GM18861 (cell line): ENCODE data around the gene WSB2.

ENCODE experiments used
- ATAC-seq: cut with Tn5 transposase; IDR thresholded peaks from one replicate; pipeline ENCODE4 v1.9.1; 2021; ENCODE audit not compliant: unreplicated experiment

The WSB2 gene

GRCh38 chr12:118061873-118062843 is 1.2 kb upstream of the WSB2 start:
- ATAC-seq = no peak

- ATAC-seq = peak; percentile 37
Observed at GRCh38 chr12:118060301-118061010, 523 bp downstream of the WSB2 start.

- no peak for ATAC-seq
Observed at GRCh38 chr12:118059341-118060191, 1.4 kb downstream of the WSB2 start.

- no peak for ATAC-seq
Observed at GRCh38 chr12:118058881-118059280, 2.1 kb downstream of the WSB2 start.

- no peak for ATAC-seq
Observed at GRCh38 chr12:118058227-118058626, 2.8 kb downstream of the WSB2 start.

- no peak for ATAC-seq
Observed at GRCh38 chr12:118055865-118056773, 4.9 kb downstream of the WSB2 start.

GRCh38 chr12:118055144-118055557 is 5.8 kb downstream of the WSB2 start:
- peak; percentile 70 for ATAC-seq

GRCh38 chr12:118053071-118053985 is 7.7 kb downstream of the WSB2 start:
- ATAC-seq = no peak

GRCh38 chr12:118052324-118053070 is 8.5 kb downstream of the WSB2 start:
- no peak for ATAC-seq

- no peak for ATAC-seq
Observed at GRCh38 chr12:118050972-118051910, 9.7 kb downstream of the WSB2 start.

GRCh38 chr12:118046430-118046829 is 14.5 kb downstream of the WSB2 start:
- no peak for ATAC-seq

GRCh38 chr12:118044577-118044976 is 16.4 kb downstream of the WSB2 start:
- no peak for ATAC-seq

- ATAC-seq = no peak
Observed at GRCh38 chr12:118044075-118044474, 16.9 kb downstream of the WSB2 start.

GRCh38 chr12:118042091-118042490 is 18.9 kb downstream of the WSB2 start:
- no peak for ATAC-seq

- ATAC-seq = no peak
Observed at GRCh38 chr12:118038137-118038536, 22.8 kb downstream of the WSB2 start.

- no peak for ATAC-seq
Observed at GRCh38 chr12:118036672-118037411, 24.1 kb downstream of the WSB2 start.
